K562 (cell line): Measurements from ENCODE around the gene CIAO2A. TPM values are rescaled to one million over a fixed set of nuclear protein-coding genes. Genes with fewer than 3 reads are reported as not detected.
A peak's percentile ranks its signal among the peaks of the same experiment; 100 is the strongest.

Experiments used
- ATAC-seq: fragments of 200-7000 bp; cut with Tn5 transposase; 3 replicates; pipeline ENCODE4 v1.9.1; 2020; ENCODE audit warnings: moderate library complexity
- BruUV-seq: library from RNA; stranded (reverse); fragments of 400-500 nt; replicated peaks from 2 replicates; lab custom pipeline; 2021; lab: Mats Ljungman, UMichigan
- CTCF ChIA-PET: fragments of 300-600 bp; formaldehyde crosslinking; extraction: SDS; loops from one replicate; lab custom pipeline; 2021; ENCODE audit warnings: low intra/inter-chr PET ratio; lab: Yijun Ruan, JAX
- POLR2A ChIA-PET: fragments of 300-600, 350-650 bp; sonication (Branson Sonifier 250); formaldehyde crosslinking; extraction: SDS; loops from one replicate; lab custom pipeline; 2021; ENCODE audit warnings: antibody characterized with exemption, inconsistent platforms; lab: Yijun Ruan, JAX
- DNase-seq, 4 experiments: peaks; one replicate each; pipeline versions ENCODE4 v3.0.0 to v3.0.0-alpha.2; 2011 to 2018; ENCODE audit warnings: low spot score in 3 of 4, mixed read lengths in 3 of 4; ENCODE audit errors: extremely low read depth in 1 of 4
- FAIRE-seq: peaks from 2 replicates; lab custom pipeline; 2011; peaks lifted over from hg19 to GRCh38; lab: Jason Lieb, UNC
- H2AFZ ChIP-seq: 2 replicates; pipeline ENCODE4 v1.6.0; 2011; ENCODE audit warnings: low read depth, low read length, control low read depth, inconsistent platforms
- H3K27ac ChIP-seq: fragments of 200-600 bp; 3 replicates; pipeline ENCODE4 v1.8.0; 2011; ENCODE audit warnings: low read depth, mild to moderate bottlenecking, control low read depth, inconsistent platforms, low read length, moderate library complexity, mixed read lengths; ENCODE audit errors: extremely low read depth
- H3K27me3 ChIP-seq, 2 experiments: fragments of 300-600 bp in 1 of 2; 2 replicates in 1 of 2; 3 replicates in 1 of 2; pipeline versions ENCODE4 v1.6.0 to v1.8.0; 2011; ENCODE audit warnings: inconsistent platforms in 2 of 2, low read length in 2 of 2, mild to moderate bottlenecking in 1 of 2, mixed read lengths in 1 of 2, moderate library complexity in 1 of 2; ENCODE audit not compliant: control insufficient read depth in 2 of 2, insufficient read depth in 2 of 2
- H3K36me3 ChIP-seq: fragments of 300-600 bp; 3 replicates; pipeline ENCODE4 v1.8.0; 2011; ENCODE audit warnings: mild to moderate bottlenecking, low read length, inconsistent platforms; ENCODE audit not compliant: control insufficient read depth, insufficient read depth
- H3K4me1 ChIP-seq, 2 experiments: fragments of 200-600 bp in 1 of 2; replicated peaks in 1 of 2; 2 replicates in 1 of 2; 3 replicates in 1 of 2; pipeline versions ENCODE4 v1.5.1 to v1.8.0; 2011; ENCODE audit warnings: inconsistent platforms in 2 of 2, low read length in 2 of 2, mild to moderate bottlenecking in 1 of 2, mixed read lengths in 1 of 2, moderate library complexity in 1 of 2; ENCODE audit not compliant: control insufficient read depth in 2 of 2, insufficient read depth in 2 of 2
- H3K4me2 ChIP-seq: 2 replicates; pipeline ENCODE4 v1.6.1; 2011; ENCODE audit warnings: low read length, control low read depth, inconsistent platforms, mixed read lengths; ENCODE audit not compliant: insufficient read depth
- H3K4me3 ChIP-seq: fragments of 200-600 bp; sonication (generic), shearing (Covaris generic); 2 replicates; pipeline ENCODE4 v1.5.1; 2016; ENCODE audit warnings: control low read depth, inconsistent platforms
- H3K79me2 ChIP-seq: fragments of 200-600 bp; 3 replicates; pipeline ENCODE4 v1.8.0; 2011; ENCODE audit warnings: low read length, inconsistent platforms; ENCODE audit not compliant: control insufficient read depth, insufficient read depth
- H3K9ac ChIP-seq, 2 experiments: 2 replicates each; pipeline versions ENCODE4 v1.6.0 to v1.6.1; 2011; ENCODE audit warnings: low read depth in 2 of 2, low read length in 2 of 2, control low read depth in 1 of 2, inconsistent platforms in 1 of 2, mild to moderate bottlenecking in 1 of 2, mixed read lengths in 1 of 2; ENCODE audit not compliant: insufficient read depth in 1 of 2
- H3K9me1 ChIP-seq: one replicate; pipeline ENCODE4 v1.6.0; 2011; ENCODE audit warnings: inconsistent platforms, mild to moderate bottlenecking, low read length, moderate library complexity; ENCODE audit not compliant: control insufficient read depth, insufficient read depth
- H3K9me3 ChIP-seq: replicated peaks from 2 replicates; pipeline ENCODE4 v1.5.1; 2011; ENCODE audit warnings: low read depth, low read length, inconsistent platforms; ENCODE audit not compliant: control insufficient read depth, insufficient read depth
- H4K20me1 ChIP-seq: replicated peaks from 2 replicates; pipeline ENCODE4 v1.6.1; 2011; ENCODE audit warnings: low read length, inconsistent platforms, mixed read lengths; ENCODE audit not compliant: control insufficient read depth, insufficient read depth
- E4F1 ChIP-seq: fragments of 250-450 bp; sonication (Bioruptor Pico); IDR thresholded peaks from 2 replicates; pipeline ENCODE4 v1.5.0; 2021; ENCODE audit warnings: mild to moderate bottlenecking, borderline replicate concordance
- ELF4 ChIP-seq: fragments of 450-650 bp; formaldehyde crosslinking; IDR thresholded peaks from 2 replicates; pipeline ENCODE4 v1.4.0; 2022; ENCODE audit warnings: missing genetic modification characterization
- MAFG ChIP-seq: fragments of 450-650 bp; conservative IDR thresholded peaks from 2 replicates; pipeline ENCODE4 v1.6.1; 2016; ENCODE audit warnings: missing genetic modification characterization, missing compliant biosample characterization
- PRMT5 ChIP-seq: sonication (generic); formaldehyde crosslinking; IDR thresholded peaks from 2 replicates; pipeline ENCODE4 v1.5.0; 2020; ENCODE audit warnings: missing genetic modification reagents
- RERE ChIP-seq: sonication (generic); formaldehyde crosslinking; IDR thresholded peaks from 2 replicates; pipeline ENCODE4 v1.8.0; 2023; ENCODE audit warnings: missing genetic modification reagents, mild to moderate bottlenecking, borderline replicate concordance
- ZNF263 ChIP-seq: sonication (generic); formaldehyde crosslinking; IDR thresholded peaks from 2 replicates; pipeline ENCODE4 v1.8.0; 2022; ENCODE audit warnings: mild to moderate bottlenecking, missing genetic modification reagents, borderline replicate concordance
- ZNF395 ChIP-seq: fragments of 200-800 bp; sonication (Bioruptor generic); IDR thresholded peaks from 2 replicates; pipeline ENCODE4 v1.6.1; 2017; ENCODE audit warnings: missing genetic modification characterization, missing compliant biosample characterization
- ZNF507 ChIP-seq: conservative IDR thresholded peaks from 2 replicates; pipeline ENCODE4 v1.6.1; 2017; ENCODE audit warnings: missing genetic modification characterization, missing compliant biosample characterization
- WGBS: fragments of 100-300 bp; shearing (Covaris generic); methylation state at CpG from one replicate; pipeline ENCODE4 v1.1.6; 2016; ENCODE audit warnings: low coverage, mixed read lengths; ENCODE audit not compliant: insufficient coverage; ENCODE audit errors: missing lambda C conversion rate; 5-methylcytosine and 5-hydroxymethylcytosine counted together
- in situ Hi-C: fragments of 300-500 bp; cut with MboI; formaldehyde crosslinking; loops from 4 replicates; pipeline ENCODE4 v1.15.0; 2018; ENCODE audit warnings: inconsistent platforms, mixed read lengths
- intact Hi-C: fragments of 100-400 bp; cut with micrococcal nuclease; formaldehyde crosslinking; loops from 2 replicates; pipeline ENCODE4 v1.14.2; 2022
- polyA plus RNA-seq, 8 experiments: library from polyadenylated mRNA; depleted of rRNA in 4 of 8; stranded (reverse) in 5 of 8; unstranded in 3 of 8; fragments of >200 nt; fragmentation: Nextera tagmentation in 2 of 8; fragmentation: Illumina TruSeq in 1 of 8; extraction: Ambion mirVana in 2 of 8; extraction: Trizol in 1 of 8; gene quantifications; 2 replicates each; pipeline versions ENCODE4 v1.2.1 to v1.2.3, GENCODE V29; 2011 to 2014; ENCODE audit warnings: inconsistent platforms in 1 of 8, missing spikeins in 1 of 8
- total RNA-seq, 7 experiments: library from RNA; depleted of rRNA in 6 of 7; stranded (reverse); fragments of >200 nt in 6 of 7; fragmentation: Illumina TruSeq in 2 of 7; extraction: Trizol in 2 of 7; gene quantifications; 2 replicates each; pipeline versions ENCODE4 v1.2.1 to v1.2.3, GENCODE V29; 2011 to 2021; ENCODE audit warnings: low replicate concordance in 1 of 7

Gene CIAO2A
- total and polyA plus RNA-seq, 9 of the 15 experiments (the other 6 are each of a cell fraction or from before 2014, with no cell fraction given): 161 to 429 (median 313) TPM

- TF ChIP-seq RERE (CRISPR knock-in tag) (no peak), PRMT5 (no peak)
Measured at GRCh38 chr15:64070965-64071851, 22.4 kb downstream of the CIAO2A start (continued).

- no peak overlapping the region for H3K4me2 ChIP-seq
- H3K36me3 ChIP-seq: peaks cover 50% of the 10 kb centered on the region
- H3K27me3 ChIP-seq: no peaks in the 10 kb centered on the region
- no peaks in the 10 kb centered on the region for H3K79me2 ChIP-seq
- H3K9me3 ChIP-seq: no peaks in the 10 kb centered on the region
- in situ Hi-C loops: loop anchor here (25.0 kb wide), 2 partner anchors 608 to 783 kb away; partner anchors contain the start of gene APH1B
- H3K9ac ChIP-seq: no peak overlapping the region
- no peak for FAIRE-seq
- no peak overlapping the region; the same call in 2 of the 3 replicates for H3K27ac ChIP-seq
- ATAC-seq: peak; percentile 24; the same call in 1 of the 3 replicates
- peaks cover 3 to 29% of the 10 kb centered on the region in 2 experiments; a peak in 4 of 5 replicates for H3K4me1 ChIP-seq
- H3K9me1 ChIP-seq: no peaks in the 10 kb centered on the region
- ChIA-PET POLR2A (interaction anchor here (0.7 to 0.9 kb wide), 2 partner anchors 26 to 206 kb away, joined by 3 to 5 read pairs; no protein-coding TSS in a partner anchor), CTCF (no interaction called here)
- peak in 2 of 4 experiments; percentile 2 to 29 for DNase-seq
- H3K4me3 ChIP-seq: no peak overlapping the region
- intact Hi-C loops: no loop called here
- no TSS peak for BruUV-seq
- H2AFZ ChIP-seq: no peak overlapping the region
- peaks cover 5% of the 10 kb centered on the region; the same call in 1 of the 2 replicates for H4K20me1 ChIP-seq
- 55% methylated on average over 3 of the region's 3 CpGs for WGBS
- TF ChIP-seq ELF4: peak; percentile 49; the same call in 1 of the 2 replicates
- 0 out of 2 replicates have a peak, but pooled peaks have one; percentile 54 for TF ChIP-seq ZNF395 (CRISPR knock-in tag)
- TF ChIP-seq E4F1: no peak
- 0 out of 2 replicates have a peak, but pooled peaks have one; percentile 5 for TF ChIP-seq ZNF263
- TF ChIP-seq MAFG (tag): 0 out of 2 replicates have a peak, but pooled peaks have one; percentile 4
- no peak for TF ChIP-seq ZNF507 (tag)
Measured at GRCh38 chr15:64070106-64070505, 23.5 kb downstream of the CIAO2A start.
